K562 (cell line): Measurements from ENCODE around the gene IRF2.

Experiments
- FOXK2 ChIP-seq, 2 experiments: fragments of 450-650 bp; IDR thresholded peaks in 1 of 2; conservative IDR thresholded peaks in 1 of 2; 2 replicates each; pipeline ENCODE4 v1.6.1; 2016; ENCODE audit warnings: low read depth in 2 of 2, mild to moderate bottlenecking in 1 of 2
- HDAC2 ChIP-seq: fragments of 450-650 bp; IDR thresholded peaks from 2 replicates; pipeline ENCODE4 v1.6.1; 2016; ENCODE audit warnings: mild to moderate bottlenecking
- NFIC ChIP-seq: fragments of 450-650 bp; IDR thresholded peaks from 2 replicates; pipeline ENCODE4 v1.6.1; 2017; ENCODE audit warnings: mild to moderate bottlenecking, inconsistent platforms
- TF ChIP-seq, protein P1 (sequence below), 2 experiments: fragments of 450-650 bp; IDR thresholded peaks; 2 replicates each; pipeline ENCODE4 v1.6.1; 2016; ENCODE audit warnings: mild to moderate bottlenecking in 2 of 2, borderline replicate concordance in 1 of 2, low read depth in 1 of 2, moderate library complexity in 1 of 2

GRCh38 chr4:184461711-184462441 lies 12.5 kb downstream of the IRF2 start:
- TF ChIP-seq FOXK2 (conservative IDR thresholded peaks at IDR 0.05 in 1 of 2, IDR thresholded peaks at IDR 0.05 in 1 of 2; ENCODE audit: low read depth in 2 of 2) (no peak), HDAC2 (no peak), NFIC (no peak)
- TF ChIP-seq, protein P1, sequence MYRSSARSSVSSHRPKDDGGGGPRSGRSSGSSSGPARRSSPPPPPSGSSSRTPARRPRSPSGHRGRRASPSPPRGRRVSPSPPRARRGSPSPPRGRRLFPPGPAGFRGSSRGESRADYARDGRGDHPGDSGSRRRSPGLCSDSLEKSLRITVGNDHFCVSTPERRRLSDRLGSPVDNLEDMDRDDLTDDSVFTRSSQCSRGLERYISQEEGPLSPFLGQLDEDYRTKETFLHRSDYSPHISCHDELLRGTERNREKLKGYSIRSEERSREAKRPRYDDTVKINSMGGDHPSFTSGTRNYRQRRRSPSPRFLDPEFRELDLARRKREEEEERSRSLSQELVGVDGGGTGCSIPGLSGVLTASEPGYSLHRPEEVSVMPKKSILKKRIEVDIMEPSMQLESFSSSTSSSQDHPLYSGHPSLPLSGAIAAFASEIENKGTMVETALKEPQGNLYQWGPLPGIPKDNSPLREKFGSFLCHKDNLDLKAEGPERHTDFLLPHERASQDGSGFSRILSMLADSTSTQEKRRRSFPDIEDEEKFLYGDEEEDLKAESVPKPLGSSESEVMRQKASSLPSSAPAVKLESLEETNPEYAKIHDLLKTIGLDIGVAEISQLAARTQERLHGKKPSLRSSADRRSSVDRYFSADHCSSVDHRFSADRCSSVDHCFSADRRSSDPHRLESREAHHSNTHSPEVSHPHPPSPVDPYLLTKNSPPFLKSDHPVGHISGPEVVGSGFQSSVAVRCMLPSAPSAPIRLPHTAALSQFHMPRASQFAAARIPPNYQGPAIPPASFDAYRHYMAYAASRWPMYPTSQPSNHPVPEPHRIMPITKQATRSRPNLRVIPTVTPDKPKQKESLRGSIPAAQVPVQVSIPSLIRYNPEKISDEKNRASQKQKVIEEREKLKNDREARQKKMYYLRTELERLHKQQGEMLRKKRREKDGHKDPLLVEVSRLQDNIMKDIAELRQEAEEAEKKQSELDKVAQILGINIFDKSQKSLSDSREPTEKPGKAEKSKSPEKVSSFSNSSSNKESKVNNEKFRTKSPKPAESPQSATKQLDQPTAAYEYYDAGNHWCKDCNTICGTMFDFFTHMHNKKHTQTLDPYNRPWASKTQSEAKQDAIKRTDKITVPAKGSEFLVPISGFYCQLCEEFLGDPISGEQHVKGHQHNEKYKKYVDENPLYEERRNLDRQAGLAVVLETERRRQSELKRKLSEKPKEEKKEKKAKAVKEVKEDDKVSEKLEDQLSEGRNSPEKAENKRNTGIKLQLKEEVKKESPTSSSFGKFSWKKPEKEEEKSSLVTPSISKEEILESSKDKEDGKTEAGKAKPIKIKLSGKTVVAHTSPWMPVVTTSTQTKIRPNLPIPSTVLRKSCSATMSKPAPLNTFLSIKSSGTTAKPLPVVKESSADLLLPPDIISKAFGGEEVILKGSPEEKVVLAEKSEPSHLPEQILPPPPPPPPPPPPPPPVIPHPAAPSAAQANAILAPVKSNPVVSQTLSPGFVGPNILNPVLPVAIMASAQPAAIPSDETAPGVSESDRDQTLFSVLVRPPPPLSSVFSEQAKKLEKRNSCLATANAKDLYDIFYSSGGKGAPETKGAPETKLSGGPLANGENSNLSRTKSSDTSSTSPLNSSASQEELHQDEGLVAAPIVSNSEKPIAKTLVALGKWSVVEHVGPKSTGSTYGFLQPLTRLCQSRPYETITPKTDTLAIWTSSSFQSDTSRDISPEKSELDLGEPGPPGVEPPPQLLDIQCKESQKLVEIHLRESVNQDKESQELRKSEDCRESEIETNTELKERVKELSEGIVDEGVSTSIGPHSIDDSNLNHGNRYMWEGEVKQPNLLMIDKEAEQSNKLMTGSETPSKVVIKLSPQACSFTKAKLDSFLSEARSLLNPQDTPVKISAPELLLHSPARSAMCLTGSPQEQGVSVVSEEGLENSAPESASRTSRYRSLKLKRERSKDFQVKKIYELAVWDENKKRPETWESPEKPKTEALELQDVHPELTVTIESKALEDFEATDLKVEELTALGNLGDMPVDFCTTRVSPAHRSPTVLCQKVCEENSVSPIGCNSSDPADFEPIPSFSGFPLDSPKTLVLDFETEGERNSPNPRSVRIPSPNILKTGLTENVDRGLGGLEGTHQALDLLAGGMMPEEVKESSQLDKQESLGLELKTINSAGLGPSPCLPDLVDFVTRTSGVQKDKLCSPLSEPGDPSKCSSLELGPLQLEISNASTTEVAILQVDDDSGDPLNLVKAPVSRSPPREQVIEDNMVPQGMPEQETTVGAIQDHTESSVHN (IDR thresholded peaks at IDR 0.05; ENCODE audit: borderline replicate concordance in 1 of 2, low read depth in 1 of 2): no peak
